OCI-LY7 (cell line): ENCODE results near the gene SH3PXD2A.

Source experiments
- EZH2phosphoT487 ChIP-seq: fragments of 200-600 bp; sonication (generic); IDR thresholded peaks from 2 replicates; pipeline ENCODE4 v1.6.1; 2018; ENCODE audit warnings: low read depth, borderline replicate concordance, mild to moderate bottlenecking, mixed run types, antibody characterized with exemption, low read length, moderate library complexity, mixed read lengths
- TF ChIP-seq, protein P1 (sequence below): fragments of 200-600 bp; sonication (generic); conservative IDR thresholded peaks from 2 replicates; pipeline ENCODE4 v1.5.1; 2014; ENCODE audit warnings: mild to moderate bottlenecking, antibody characterized with exemption, low read length, moderate library complexity, mixed read lengths

DNA sequence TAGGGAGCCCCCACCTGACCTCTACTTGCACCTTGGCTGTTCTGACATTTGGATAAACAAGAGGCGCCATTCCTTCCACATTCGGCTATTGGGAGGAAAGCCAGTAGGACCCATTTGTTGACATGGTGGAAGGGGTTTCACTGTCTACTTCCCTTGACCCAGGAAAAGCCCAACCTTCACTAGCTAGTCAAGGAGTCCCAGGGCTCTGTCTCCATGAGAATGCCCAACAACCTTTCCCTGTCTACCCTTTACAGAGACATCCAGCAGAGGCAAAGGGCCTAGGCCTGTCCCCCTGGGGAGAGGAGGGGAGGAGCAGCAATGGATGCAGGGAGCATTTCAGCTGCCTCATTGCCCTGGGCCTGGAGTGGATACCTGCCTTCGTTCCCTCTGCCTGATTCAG lies 225.8 kb downstream of the SH3PXD2A start:
- TF ChIP-seq, protein P1, sequence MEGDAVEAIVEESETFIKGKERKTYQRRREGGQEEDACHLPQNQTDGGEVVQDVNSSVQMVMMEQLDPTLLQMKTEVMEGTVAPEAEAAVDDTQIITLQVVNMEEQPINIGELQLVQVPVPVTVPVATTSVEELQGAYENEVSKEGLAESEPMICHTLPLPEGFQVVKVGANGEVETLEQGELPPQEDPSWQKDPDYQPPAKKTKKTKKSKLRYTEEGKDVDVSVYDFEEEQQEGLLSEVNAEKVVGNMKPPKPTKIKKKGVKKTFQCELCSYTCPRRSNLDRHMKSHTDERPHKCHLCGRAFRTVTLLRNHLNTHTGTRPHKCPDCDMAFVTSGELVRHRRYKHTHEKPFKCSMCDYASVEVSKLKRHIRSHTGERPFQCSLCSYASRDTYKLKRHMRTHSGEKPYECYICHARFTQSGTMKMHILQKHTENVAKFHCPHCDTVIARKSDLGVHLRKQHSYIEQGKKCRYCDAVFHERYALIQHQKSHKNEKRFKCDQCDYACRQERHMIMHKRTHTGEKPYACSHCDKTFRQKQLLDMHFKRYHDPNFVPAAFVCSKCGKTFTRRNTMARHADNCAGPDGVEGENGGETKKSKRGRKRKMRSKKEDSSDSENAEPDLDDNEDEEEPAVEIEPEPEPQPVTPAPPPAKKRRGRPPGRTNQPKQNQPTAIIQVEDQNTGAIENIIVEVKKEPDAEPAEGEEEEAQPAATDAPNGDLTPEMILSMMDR: no peak
- no peak for TF ChIP-seq EZH2phosphoT487
